Non-pigmented ciliary epithelial cell (primary cell): ENCODE results near the gene STK11IP.
"Not testable (repeated sequence)": the region's sequence is repeated elsewhere in the genome, so short reads cannot be mapped to it uniquely, and the experiment has no call there.

Experiments used
- DNase-seq: peaks from one replicate; pipeline ENCODE4 v3.0.0-alpha.2; 2010; ENCODE audit warnings: low read depth

STK11IP gene

DNA sequence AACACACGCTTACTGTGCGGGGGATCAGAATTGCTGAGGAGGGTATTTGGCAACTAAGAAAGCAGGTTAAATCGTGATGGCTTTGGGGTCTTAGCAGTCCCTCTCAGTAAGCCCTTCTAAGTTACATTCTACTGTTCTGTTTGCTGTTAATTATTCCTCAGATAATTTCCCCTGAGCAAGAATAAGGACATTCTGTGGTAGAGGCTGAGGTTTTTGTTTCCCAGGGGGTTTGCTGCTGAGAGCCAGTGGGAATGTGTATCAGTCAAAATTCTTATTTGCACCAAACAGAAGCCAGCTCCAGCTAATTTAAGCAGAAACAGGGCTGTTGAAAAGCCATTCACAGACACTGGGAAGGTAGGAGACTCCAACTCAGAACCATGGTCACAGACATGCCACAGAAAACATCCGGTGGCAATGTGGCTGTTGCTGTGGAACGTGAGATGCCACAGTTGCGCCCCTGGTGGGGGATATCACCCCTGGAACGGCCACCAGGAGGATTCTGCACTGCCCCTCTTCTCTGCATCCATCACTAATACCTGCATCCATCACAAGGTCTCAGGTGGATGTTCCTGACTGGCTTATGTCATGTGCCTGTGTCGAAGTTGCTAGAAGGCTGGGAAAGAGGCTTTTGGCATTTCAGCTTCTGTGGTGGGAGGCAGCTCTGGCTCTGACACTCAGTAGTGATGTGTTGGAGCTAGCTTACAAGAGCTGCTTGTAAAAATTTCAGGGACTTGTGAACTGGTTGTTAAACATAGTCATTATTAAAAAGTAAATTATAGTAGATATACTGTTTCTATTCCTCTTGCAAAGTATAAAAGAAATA, 53.0 kb downstream of the STK11IP start:
- DNase-seq = no peak

DNA sequence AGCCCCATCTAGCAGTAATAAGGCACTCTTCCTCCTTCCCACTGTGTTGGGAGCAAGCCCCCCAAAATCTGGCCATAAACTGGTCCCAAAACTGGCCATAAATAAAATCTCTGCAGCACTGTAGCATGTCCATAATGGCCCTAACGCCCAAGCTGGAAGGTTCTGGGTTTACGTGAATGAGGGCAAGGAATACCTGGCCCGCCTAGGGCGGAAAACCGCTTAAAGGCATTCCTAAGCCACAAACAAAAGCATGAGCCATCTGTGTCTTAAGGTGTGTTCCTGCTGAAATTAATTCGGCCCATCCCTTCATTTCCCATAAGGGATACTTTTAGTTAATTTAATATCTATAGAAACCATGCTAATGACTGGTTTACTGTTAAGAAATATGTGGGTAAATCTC, 54.0 kb downstream of the STK11IP start:
- DNase-seq = not testable (repeated sequence)

DNA sequence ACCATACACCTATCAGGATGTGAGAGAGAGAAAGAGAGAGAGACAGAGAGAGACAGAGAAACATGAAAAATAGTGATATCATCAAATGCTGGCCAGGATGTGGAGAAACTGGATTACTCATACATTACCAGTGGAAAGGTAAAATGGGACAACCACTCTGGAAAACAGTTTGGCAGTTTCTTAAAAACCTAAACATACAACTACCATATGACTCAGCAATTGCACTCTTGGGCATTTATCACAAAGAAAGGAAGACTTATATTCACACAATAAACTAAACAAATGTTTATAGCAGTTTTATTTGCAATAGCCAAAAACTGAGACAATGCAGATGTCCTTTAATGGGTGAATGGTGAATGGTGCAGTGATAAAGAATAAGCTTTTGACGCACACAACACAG, 58.9 kb downstream of the STK11IP start:
- no peak for DNase-seq

DNA sequence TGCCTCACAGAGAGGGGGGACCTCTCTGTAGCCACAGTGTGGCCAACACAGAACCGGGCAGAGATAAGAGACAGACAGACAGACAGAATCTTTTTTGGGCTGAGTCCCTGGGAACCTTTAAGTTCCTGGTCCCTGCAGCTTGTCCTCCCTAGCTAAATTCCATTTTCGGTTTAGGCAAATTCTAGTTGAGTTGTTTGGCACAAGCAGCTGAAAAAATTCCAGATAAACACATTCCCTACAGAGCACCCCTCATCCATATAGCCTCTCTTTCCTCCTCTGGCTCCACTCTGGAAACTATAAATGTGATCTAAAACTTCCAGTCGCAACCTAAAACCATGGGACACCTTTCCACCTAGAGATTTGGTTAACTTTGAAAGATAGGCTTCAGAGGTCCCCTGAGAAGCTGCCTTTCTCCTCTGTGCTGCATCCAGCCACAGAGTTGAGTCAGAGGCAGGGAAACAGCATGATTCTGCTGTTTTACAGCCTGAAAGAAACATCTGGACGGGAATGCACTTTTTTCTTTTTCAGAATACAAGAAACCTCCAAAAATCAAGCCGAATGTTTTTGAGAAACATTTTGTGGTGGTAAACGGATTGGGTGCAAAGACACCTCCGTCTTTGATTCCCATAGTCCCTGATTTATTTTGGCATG, 60.7 kb downstream of the STK11IP start:
- DNase-seq = no peak

DNA sequence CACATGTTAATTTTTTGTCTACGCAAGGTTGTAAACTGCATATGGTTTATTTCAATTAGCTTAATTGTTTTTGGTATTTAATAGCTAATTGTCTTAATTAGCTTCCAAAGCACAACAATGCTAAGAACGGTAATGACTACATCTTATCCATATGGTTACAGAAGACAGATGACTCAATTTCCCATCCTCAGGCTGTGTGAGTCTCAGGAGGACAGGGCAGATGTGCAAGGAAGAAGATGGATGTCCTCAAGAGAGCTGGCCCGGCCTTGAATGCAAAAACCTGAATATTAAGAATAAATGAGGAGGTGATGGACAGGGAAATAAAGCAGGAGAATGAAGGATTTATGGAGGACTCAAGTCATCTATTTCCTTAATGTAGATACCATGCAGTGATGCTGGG, 61.2 kb downstream of the STK11IP start:
- DNase-seq = no peak

DNA sequence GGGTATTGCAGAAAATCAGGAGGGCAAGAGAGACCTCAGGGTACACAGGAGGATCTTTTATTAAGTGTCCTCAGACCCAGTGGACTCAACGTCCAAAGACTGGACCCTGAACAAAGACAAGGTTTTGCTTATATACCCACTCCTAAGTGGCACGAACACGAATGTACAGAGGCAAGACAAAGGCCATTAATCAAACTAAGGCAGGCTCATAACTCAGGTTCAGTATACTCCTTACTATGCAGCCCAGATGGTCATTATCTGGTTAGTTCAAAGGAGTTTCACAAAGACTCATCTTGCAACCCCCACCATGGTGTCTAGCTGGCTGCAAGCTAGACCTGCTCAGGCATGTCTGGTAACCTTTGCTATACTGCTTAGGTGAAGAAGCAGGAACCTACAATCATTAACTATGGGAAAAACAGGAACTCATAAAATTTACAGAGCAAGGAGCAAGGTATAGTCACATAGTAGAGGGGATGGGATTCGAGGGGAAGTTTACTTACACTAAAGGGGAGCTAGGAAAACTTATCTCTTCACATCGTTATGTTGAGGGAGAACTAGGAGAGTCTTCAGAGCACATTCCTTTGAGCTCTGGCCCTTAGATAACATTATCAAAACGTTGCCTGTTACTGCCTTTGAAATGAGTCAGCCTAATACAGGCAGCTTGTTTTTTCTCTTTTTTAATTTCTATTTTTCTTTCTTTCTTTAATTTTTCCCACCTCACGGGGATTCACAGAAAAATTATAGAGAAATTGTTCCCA, 63.7 kb downstream of the STK11IP start:
- no peak for DNase-seq

DNA sequence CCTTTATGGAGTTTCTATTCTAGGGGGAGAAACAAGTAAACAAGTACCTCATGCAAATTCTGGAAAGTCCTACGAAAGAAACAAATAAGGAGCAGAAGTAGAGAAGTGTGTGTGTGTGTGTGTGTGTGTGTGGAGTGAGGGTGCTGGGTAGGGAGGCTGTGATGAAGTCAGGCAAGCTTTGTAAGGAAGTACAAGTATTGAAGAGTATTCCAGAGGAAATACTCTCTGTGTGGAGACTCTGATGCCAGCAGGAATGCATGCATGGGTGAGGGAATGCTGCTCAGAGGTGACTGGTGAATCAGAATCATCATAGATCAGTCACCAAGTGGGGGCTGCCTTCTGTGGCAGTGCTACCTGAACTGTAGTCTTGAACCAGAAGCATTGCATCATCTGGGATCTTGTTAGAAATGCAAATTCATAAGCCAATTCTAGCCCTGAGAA, 64.3 kb downstream of the STK11IP start:
- DNase-seq = peak; percentile 63

DNA sequence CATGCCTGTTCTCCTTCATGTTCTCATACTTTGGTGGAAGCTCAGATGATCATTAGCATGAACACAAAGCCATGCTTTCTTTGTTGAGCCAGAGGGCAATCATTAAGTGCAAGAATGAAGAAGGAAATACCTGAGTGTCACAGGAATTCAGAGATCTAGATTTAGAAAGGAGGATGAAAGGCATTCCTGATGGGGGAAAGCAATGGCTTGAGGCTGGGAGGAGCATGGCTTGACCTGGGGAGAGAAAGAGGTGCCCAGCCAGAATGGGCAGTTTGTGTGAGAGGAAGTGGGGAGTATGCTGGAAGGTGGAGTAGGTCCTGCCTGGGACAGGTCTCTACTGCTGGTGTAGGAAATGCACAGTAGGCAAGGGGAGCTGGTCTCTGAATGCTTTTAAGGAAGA, 64.9 kb downstream of the STK11IP start:
- DNase-seq = no peak

DNA sequence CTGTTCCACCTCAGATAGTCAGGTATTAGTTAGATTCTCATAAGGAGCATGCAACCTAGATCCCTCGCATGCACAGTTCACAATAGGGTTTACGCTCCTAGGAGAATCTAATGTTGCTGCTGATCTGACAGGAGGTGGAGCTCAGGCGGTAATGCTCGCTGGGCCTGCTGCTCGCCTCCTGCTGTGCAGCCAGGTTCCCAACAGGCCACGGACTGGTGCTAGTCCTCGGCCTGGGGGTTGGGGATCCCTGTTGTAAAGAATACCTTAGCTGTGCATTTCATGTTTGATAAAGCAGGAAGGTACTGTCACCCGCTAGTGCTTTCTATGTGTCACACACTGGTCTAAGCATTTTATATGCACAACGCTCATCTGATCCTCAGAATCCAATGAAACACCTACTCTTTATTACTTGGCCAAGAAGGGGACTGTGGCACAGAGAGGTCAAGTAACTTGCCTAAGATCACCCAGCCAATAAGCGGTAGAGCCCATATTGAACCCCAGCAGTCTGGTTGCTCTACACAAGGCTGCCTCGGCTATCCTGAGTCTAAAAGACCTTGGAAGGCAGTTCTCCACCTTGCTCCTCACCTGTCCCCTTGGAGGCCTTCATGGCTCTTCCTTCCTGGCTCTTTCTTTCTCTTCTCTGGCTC, 65.6 kb downstream of the STK11IP start:
- no peak for DNase-seq

DNA sequence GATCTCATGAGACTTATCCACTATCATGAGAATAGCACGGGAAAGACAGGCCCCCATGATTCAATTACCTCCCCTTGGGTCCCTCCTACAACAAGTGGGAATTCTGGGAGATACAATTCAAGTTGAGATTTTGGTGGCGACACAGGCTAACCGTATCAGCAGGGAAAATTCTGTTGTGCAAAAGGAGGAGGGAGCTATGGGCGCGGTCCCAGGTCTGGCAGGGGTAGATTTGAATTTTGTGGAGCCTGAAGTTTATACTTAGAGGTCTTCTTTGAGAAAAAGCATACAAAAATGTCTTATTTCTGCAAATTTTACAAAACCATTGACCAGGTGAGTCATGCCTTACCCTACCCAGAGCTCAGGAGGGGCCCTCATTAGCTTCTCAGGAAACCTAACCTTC, 66.4 kb downstream of the STK11IP start:
- no peak for DNase-seq

DNA sequence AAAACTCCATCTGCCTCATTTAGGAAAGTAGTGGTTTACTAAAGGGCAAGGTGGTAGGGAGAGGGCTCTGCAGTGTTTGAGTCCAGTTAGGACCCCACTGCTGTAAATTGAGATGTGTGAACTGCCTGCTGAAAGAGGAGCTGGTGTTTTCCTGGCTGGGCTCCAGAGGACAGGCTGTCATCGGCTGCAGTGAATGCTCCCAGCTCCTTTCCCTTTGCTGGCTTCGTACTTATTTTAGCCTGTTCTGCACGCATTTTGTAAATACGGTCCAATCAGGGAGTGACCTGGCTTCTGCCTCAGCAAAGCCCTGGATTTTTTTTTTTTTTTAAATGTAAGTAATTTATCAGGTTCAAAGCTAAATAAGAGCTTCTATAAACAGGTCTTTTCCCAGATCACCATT, 67.3 kb downstream of the STK11IP start:
- DNase-seq = no peak

DNA sequence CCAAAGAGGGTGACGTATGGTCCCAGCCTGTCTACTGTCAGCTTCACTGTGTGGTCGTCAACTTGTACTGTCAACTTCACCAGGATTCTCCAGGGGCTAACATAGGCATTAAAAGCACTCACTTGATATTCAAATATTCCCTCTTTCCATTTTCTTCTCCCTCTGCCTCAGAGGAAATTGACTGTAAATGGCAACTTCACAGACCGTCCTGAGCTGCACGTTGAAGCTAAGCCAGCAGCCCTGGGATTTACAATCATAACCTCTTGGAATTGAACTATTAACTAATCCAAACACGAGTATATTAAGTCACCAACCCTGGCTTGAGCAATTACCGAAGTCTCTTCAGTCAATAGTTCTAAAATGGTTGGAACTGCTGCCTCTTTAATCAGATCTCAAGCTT, 68.3 kb downstream of the STK11IP start:
- no peak for DNase-seq
